MM.1S (cell line): ENCODE measurements around the gene EEPD1.

Experiments
- DNase-seq: peaks from one replicate; pipeline ENCODE4 v3.0.0-alpha.2; 2015
- H2AFZ ChIP-seq: fragments of 300-600 bp; sonication (generic); 2 replicates; pipeline ENCODE4 v1.6.0; 2016; ENCODE audit warnings: antibody characterized with exemption, low read length
- H3F3A ChIP-seq: fragments of 300-600 bp; sonication (generic); 2 replicates; pipeline ENCODE4 v1.6.1; 2016; ENCODE audit warnings: mild to moderate bottlenecking, antibody characterized with exemption, low read length, moderate library complexity, mixed read lengths; ENCODE audit not compliant: insufficient read depth
- H3K27ac ChIP-seq: fragments of 300-600 bp; sonication (generic); 2 replicates; pipeline ENCODE4 v1.5.1; 2016; ENCODE audit warnings: mild to moderate bottlenecking, low read length
- H3K27me3 ChIP-seq: fragments of 300-600 bp; sonication (generic); replicated peaks from 2 replicates; pipeline ENCODE4 v1.6.0; 2016; ENCODE audit warnings: low read length; ENCODE audit not compliant: insufficient read depth
- H3K36me3 ChIP-seq: fragments of 300-600 bp; sonication (generic); replicated peaks from 2 replicates; pipeline ENCODE4 v1.6.1; 2016; ENCODE audit warnings: mild to moderate bottlenecking, low read length, mixed read lengths; ENCODE audit not compliant: insufficient read depth
- H3K4me1 ChIP-seq: fragments of 300-600 bp; sonication (generic); 2 replicates; pipeline ENCODE4 v1.6.1; 2016; ENCODE audit warnings: low read length, mixed read lengths
- H3K4me2 ChIP-seq: fragments of 300-600 bp; sonication (generic); 2 replicates; pipeline ENCODE4 v1.6.0; 2016; ENCODE audit warnings: low read depth, low read length
- H3K4me3 ChIP-seq: fragments of 300-600 bp; sonication (generic); 2 replicates; pipeline ENCODE4 v1.5.1; 2016; ENCODE audit warnings: low read length, mixed read lengths
- H3K79me2 ChIP-seq: fragments of 300-600 bp; sonication (generic); 2 replicates; pipeline ENCODE4 v1.6.1; 2016; ENCODE audit warnings: mixed run types, low read length, mixed read lengths
- H3K9ac ChIP-seq: fragments of 300-600 bp; sonication (generic); 2 replicates; pipeline ENCODE4 v1.6.1; 2016; ENCODE audit warnings: low read length, mixed read lengths
- H3K9me2 ChIP-seq: fragments of 300-600 bp; sonication (generic); replicated peaks from 2 replicates; pipeline ENCODE4 v1.6.1; 2016; ENCODE audit warnings: mild to moderate bottlenecking, low read length, mixed read lengths; ENCODE audit not compliant: insufficient read depth
- H3K9me3 ChIP-seq: fragments of 300-600 bp; sonication (generic); replicated peaks from 2 replicates; pipeline ENCODE4 v1.6.1; 2016; ENCODE audit warnings: mild to moderate bottlenecking, low read length, mixed read lengths; ENCODE audit not compliant: insufficient read depth
- H4K20me1 ChIP-seq: fragments of 300-600 bp; sonication (generic); 2 replicates; pipeline ENCODE4 v1.6.1; 2016; ENCODE audit warnings: mild to moderate bottlenecking, low read length, moderate library complexity, mixed read lengths; ENCODE audit not compliant: insufficient read depth
- CTCF ChIP-seq: fragments of 300-600 bp; sonication (generic); IDR thresholded peaks from 2 replicates; pipeline ENCODE4 v1.5.1; 2016; ENCODE audit warnings: antibody characterized with exemption, low read length, mixed read lengths
- EZH2 ChIP-seq: fragments of 300-600 bp; sonication (generic); optimal IDR thresholded peaks from 2 replicates; pipeline ENCODE3; 2017; ENCODE audit warnings: low read depth, mild to moderate bottlenecking, antibody characterized with exemption, low read length, mixed read lengths
- EZH2phosphoT487 ChIP-seq: fragments of 300-600 bp; sonication (generic); IDR thresholded peaks from 2 replicates; pipeline ENCODE4 v1.6.1; 2018; ENCODE audit warnings: antibody characterized with exemption, low read length

The EEPD1 gene

GRCh38 chr7:36107926-36108631, 45.0 kb upstream of the EEPD1 start:
- Histone ChIP-seq H3K36me3 (no peaks in the 10 kb centered on the region), H3K4me2 (no peak overlapping the region), H3K9ac (no peak overlapping the region), H3K4me1 (peaks cover 4% of the 10 kb centered on the region; the same call in 1 of the 2 replicates), H4K20me1 (no peaks in the 10 kb centered on the region), H3K27me3 (no peaks in the 10 kb centered on the region), H3K9me2 (no peaks in the 10 kb centered on the region), H3K79me2 (no peaks in the 10 kb centered on the region), H3F3A (no peaks in the 10 kb centered on the region), H2AFZ (no peak overlapping the region), H3K9me3 (no peaks in the 10 kb centered on the region), H3K4me3 (no peak overlapping the region), H3K27ac (no peak overlapping the region)
- TF ChIP-seq EZH2phosphoT487 (no peak), CTCF (no peak), EZH2 (no peak)
- DNase-seq = no peak

- no peaks in the 10 kb centered on the region for H4K20me1 ChIP-seq
- no peaks in the 10 kb centered on the region for H3K9me3 ChIP-seq
- DNase-seq = peak; percentile 32
- no peak overlapping the region for H3K4me2 ChIP-seq
- H3K4me1 ChIP-seq = peaks cover 4% of the 10 kb centered on the region; the same call in 1 of the 2 replicates
- H3K9ac ChIP-seq = no peak overlapping the region
- H3K27ac ChIP-seq = no peak overlapping the region
- H3K36me3 ChIP-seq = no peaks in the 10 kb centered on the region
- no peaks in the 10 kb centered on the region for H3F3A ChIP-seq
- H3K79me2 ChIP-seq = no peaks in the 10 kb centered on the region
- no peak overlapping the region for H2AFZ ChIP-seq
- TF ChIP-seq EZH2 = no peak
- no peak for TF ChIP-seq EZH2phosphoT487
- TF ChIP-seq CTCF = no peak
- no peak overlapping the region for H3K4me3 ChIP-seq
- no peaks in the 10 kb centered on the region for H3K27me3 ChIP-seq
- no peaks in the 10 kb centered on the region for H3K9me2 ChIP-seq
Measured at GRCh38 chr7:36109013-36109627, 43.9 kb upstream of the EEPD1 start.

- Histone ChIP-seq H2AFZ (no peak overlapping the region), H3K4me1 (peaks cover 4% of the 10 kb centered on the region; the same call in 1 of the 2 replicates)
- TF ChIP-seq EZH2 = no peak
Measured at GRCh38 chr7:36110584-36110983, 42.5 kb upstream of the EEPD1 start.

GRCh38 chr7:36112969-36113368, 40.1 kb upstream of the EEPD1 start:
- no peaks in the 10 kb centered on the region for H3K36me3 ChIP-seq
- H3K27me3 ChIP-seq = no peaks in the 10 kb centered on the region
- no peak for DNase-seq

More at GRCh38 chr7:36110584-36110983, 42.5 kb upstream of the EEPD1 start:
- no peak for DNase-seq
- Histone ChIP-seq H3F3A (no peaks in the 10 kb centered on the region), H3K4me3 (no peak overlapping the region), H3K36me3 (no peaks in the 10 kb centered on the region), H4K20me1 (no peaks in the 10 kb centered on the region), H3K27ac (no peak overlapping the region), H3K9me2 (no peaks in the 10 kb centered on the region), H3K9me3 (no peaks in the 10 kb centered on the region), H3K27me3 (no peaks in the 10 kb centered on the region), H3K79me2 (no peaks in the 10 kb centered on the region), H3K4me2 (no peak overlapping the region), H3K9ac (no peak overlapping the region)

More at GRCh38 chr7:36112969-36113368, 40.1 kb upstream of the EEPD1 start:
- no peaks in the 10 kb centered on the region for H3K79me2 ChIP-seq
- no peak overlapping the region for H3K4me2 ChIP-seq
- H4K20me1 ChIP-seq = no peaks in the 10 kb centered on the region
- H3K9ac ChIP-seq = no peak overlapping the region
- no peak overlapping the region for H2AFZ ChIP-seq
- H3K4me1 ChIP-seq = peaks cover 4% of the 10 kb centered on the region; the same call in 1 of the 2 replicates
- no peak for TF ChIP-seq EZH2phosphoT487
- TF ChIP-seq CTCF = no peak
- TF ChIP-seq EZH2 = no peak
- no peak overlapping the region for H3K27ac ChIP-seq
- H3K4me3 ChIP-seq = no peak overlapping the region
- H3F3A ChIP-seq = no peaks in the 10 kb centered on the region
- no peaks in the 10 kb centered on the region for H3K9me2 ChIP-seq
- H3K9me3 ChIP-seq = no peaks in the 10 kb centered on the region
